NCI-H2196 treated with DMSO at 0.1 percent for 48 hours (cell line): ENCODE measurements around the gene STX5.
"Not testable (repeated sequence)": the region's sequence is repeated elsewhere in the genome, so short reads cannot be mapped to it uniquely, and the experiment has no call there.

Experiments used
- DNase-seq: peaks from one replicate; lab custom pipeline; 2025; ENCODE audit not compliant: unreplicated experiment; lab: John Stamatoyannopoulos, UW

The STX5 gene

GRCh38 chr11:62830904-62831519, 839 bp downstream of the STX5 start:
- DNase-seq = no peak

GRCh38 chr11:62828130-62828529, 3.7 kb downstream of the STX5 start:
- DNase-seq = not testable (repeated sequence)

GRCh38 chr11:62823677-62824076, 8.2 kb downstream of the STX5 start:
- DNase-seq = no peak

GRCh38 chr11:62817129-62817528, 14.7 kb downstream of the STX5 start:
- no peak for DNase-seq

- no peak for DNase-seq
These were observed 15.3 kb downstream of the STX5 start for GRCh38 chr11:62816557-62816956.

- no peak for DNase-seq
These were observed 20.2 kb downstream of the STX5 start for GRCh38 chr11:62811659-62812058.

- no peak for DNase-seq
These were observed 21.1 kb downstream of the STX5 start for GRCh38 chr11:62810748-62811147.

GRCh38 chr11:62806611-62807121, 25.2 kb downstream of the STX5 start:
- no peak for DNase-seq

- no peak for DNase-seq
These were observed 25.9 kb downstream of the STX5 start for GRCh38 chr11:62805961-62806441.

- peak; percentile 88 for DNase-seq
These were observed 26.6 kb downstream of the STX5 start, which contains the start of gene NXF1 for GRCh38 chr11:62805076-62805892. Gene NXF1, minus strand, starts transcription at chr11:62805440. Its CDS starts 84 bp downstream, at chr11:62805356.

- no peak for DNase-seq
These were observed 27.4 kb downstream of the STX5 start for GRCh38 chr11:62804310-62805075.

GRCh38 chr11:62801071-62801470, 30.8 kb downstream of the STX5 start:
- no peak for DNase-seq

- DNase-seq = no peak
These were observed 32.4 kb downstream of the STX5 start for GRCh38 chr11:62799486-62799885.

- no peak for DNase-seq
These were observed 35.6 kb downstream of the STX5 start for GRCh38 chr11:62796281-62796680.

- no peak for DNase-seq
These were observed 37.6 kb downstream of the STX5 start for GRCh38 chr11:62794201-62794775.

- no peak for DNase-seq
These were observed 39.7 kb downstream of the STX5 start for GRCh38 chr11:62792202-62792575.

GRCh38 chr11:62791501-62792201, 40.2 kb downstream of the STX5 start, which contains the start of gene TMEM223:
Gene TMEM223, minus strand, starts transcription at chr11:62792006. Its CDS starts 12 bp downstream, at chr11:62791994.
- DNase-seq = peak; percentile 80

- no peak for DNase-seq
These were observed 42.3 kb downstream of the STX5 start for GRCh38 chr11:62789576-62789975.

GRCh38 chr11:62788991-62789390, 42.9 kb downstream of the STX5 start:
- DNase-seq = no peak
